Neural crest cell (in vitro differentiated cells): ENCODE measurements around the gene RNF44. TPM values are rescaled to one million over a fixed set of nuclear protein-coding genes. Genes with fewer than 3 reads are reported as not detected.
A peak's percentile ranks its signal among the peaks of the same experiment; 100 is the strongest.

ENCODE experiments used
- DNase-seq: peaks from one replicate; pipeline ENCODE4 v3.0.0; 2021; ENCODE audit warnings: low read depth, mixed read lengths, low spot score
- H3K27ac Mint-ChIP-seq: one replicate; pipeline ENCODE4 v1.8.0; 2021; ENCODE audit warnings: mild to moderate bottlenecking, mixed read lengths; ENCODE audit not compliant: unreplicated experiment
- H3K27me3 Mint-ChIP-seq: 2 replicates; pipeline ENCODE4 v1.8.0; 2021; ENCODE audit warnings: low read depth, mild to moderate bottlenecking, mixed read lengths
- H3K36me3 Mint-ChIP-seq: 2 replicates; pipeline ENCODE4 v1.8.0; 2021; ENCODE audit warnings: low read depth, mild to moderate bottlenecking, mixed read lengths
- H3K4me1 Mint-ChIP-seq: 2 replicates; pipeline ENCODE4 v1.8.0; 2021; ENCODE audit warnings: mixed read lengths
- H3K4me3 Mint-ChIP-seq: one replicate; pipeline ENCODE4 v1.8.0; 2021; ENCODE audit warnings: mild to moderate bottlenecking, mixed read lengths
- H3K9me3 Mint-ChIP-seq: 2 replicates; pipeline ENCODE4 v1.8.0; 2021; ENCODE audit warnings: mixed read lengths
- total RNA-seq: library from RNA; stranded (reverse); gene quantifications from 2 replicates; pipeline ENCODE4 v1.2.1, GENCODE V29; 2021
- TF ChIP-seq, protein P1 (sequence below): fragments of 200-600 bp; sonication (generic); conservative IDR thresholded peaks from 2 replicates; pipeline ENCODE4 v1.5.0; 2021; ENCODE audit warnings: antibody characterized with exemption, mild to moderate bottlenecking

RNF44 gene
- total RNA-seq, 1 donor from 2014 or later = 93.8 TPM

GRCh38 chr5:176545388-176545736, 8.2 kb upstream of the RNF44 start:
- no peaks in the 10 kb centered on the region for H3K36me3 Mint-ChIP-seq
- peaks cover 21% of the 10 kb centered on the region for H3K4me1 Mint-ChIP-seq
- no peaks in the 10 kb centered on the region for H3K9me3 Mint-ChIP-seq
- TF ChIP-seq, protein P1, sequence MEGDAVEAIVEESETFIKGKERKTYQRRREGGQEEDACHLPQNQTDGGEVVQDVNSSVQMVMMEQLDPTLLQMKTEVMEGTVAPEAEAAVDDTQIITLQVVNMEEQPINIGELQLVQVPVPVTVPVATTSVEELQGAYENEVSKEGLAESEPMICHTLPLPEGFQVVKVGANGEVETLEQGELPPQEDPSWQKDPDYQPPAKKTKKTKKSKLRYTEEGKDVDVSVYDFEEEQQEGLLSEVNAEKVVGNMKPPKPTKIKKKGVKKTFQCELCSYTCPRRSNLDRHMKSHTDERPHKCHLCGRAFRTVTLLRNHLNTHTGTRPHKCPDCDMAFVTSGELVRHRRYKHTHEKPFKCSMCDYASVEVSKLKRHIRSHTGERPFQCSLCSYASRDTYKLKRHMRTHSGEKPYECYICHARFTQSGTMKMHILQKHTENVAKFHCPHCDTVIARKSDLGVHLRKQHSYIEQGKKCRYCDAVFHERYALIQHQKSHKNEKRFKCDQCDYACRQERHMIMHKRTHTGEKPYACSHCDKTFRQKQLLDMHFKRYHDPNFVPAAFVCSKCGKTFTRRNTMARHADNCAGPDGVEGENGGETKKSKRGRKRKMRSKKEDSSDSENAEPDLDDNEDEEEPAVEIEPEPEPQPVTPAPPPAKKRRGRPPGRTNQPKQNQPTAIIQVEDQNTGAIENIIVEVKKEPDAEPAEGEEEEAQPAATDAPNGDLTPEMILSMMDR = no peak
- DNase-seq = no peak
- no peak overlapping the region for H3K27ac Mint-ChIP-seq
- peaks cover 47% of the 10 kb centered on the region for H3K27me3 Mint-ChIP-seq
- peak overlapping the region; percentile 74 for H3K4me3 Mint-ChIP-seq

DNA sequence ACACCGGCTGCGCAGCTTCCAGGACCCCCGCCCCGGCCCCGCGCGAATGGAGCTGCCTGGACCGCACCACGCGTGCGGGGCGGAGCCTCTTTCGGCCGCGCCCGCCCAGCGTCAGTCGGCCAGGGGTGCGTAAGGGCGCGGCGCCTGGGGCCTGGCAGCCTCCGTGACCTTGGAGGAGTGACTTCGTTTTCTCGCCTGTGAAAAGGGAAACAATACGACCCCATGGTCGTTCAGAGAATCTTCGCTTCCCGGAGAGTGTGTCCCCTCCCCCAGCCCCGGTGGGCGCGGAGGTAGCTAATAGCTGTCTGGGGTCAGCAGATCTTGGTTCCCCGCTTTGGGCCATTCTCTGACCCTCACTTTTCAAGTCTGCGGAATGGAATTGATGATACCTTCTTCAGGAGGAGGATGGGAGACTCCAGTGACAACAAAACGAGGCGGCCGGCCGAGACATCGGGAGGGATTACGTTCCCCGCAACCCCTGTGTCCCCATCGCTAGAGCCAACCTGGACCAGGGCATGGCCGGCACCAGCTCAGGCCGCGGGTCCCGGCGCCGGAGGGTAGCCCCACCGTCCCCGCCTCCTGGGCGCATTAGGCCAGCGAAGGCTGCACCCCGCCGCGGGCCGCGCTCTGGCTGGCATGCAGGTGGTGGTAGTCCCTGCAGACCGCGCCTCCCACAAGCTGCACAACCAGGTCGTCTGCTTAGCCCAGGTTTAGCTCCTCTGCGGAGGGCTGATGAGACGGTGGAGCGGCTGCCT, 6.4 kb upstream of the RNF44 start:
- Mint-ChIP-seq H3K27ac (peak overlapping the region; percentile 78), H3K36me3 (no peaks in the 10 kb centered on the region), H3K27me3 (peaks cover 47% of the 10 kb centered on the region), H3K4me1 (peaks cover 21% of the 10 kb centered on the region), H3K9me3 (no peaks in the 10 kb centered on the region), H3K4me3 (peak overlapping the region; percentile 94)
- TF ChIP-seq, protein P1 = no peak
- peak; percentile 55 for DNase-seq

GRCh38 chr5:176542596-176543427, 5.6 kb upstream of the RNF44 start:
- peak overlapping the region; percentile 85 for H3K4me3 Mint-ChIP-seq
- peak; percentile 14 for DNase-seq
- no peaks in the 10 kb centered on the region for H3K36me3 Mint-ChIP-seq
- no peaks in the 10 kb centered on the region for H3K9me3 Mint-ChIP-seq
- peaks cover 28% of the 10 kb centered on the region for H3K4me1 Mint-ChIP-seq
- H3K27ac Mint-ChIP-seq = peak overlapping the region; percentile 67
- peaks cover 49% of the 10 kb centered on the region for H3K27me3 Mint-ChIP-seq
- TF ChIP-seq, protein P1 = peak; percentile 31

DNA sequence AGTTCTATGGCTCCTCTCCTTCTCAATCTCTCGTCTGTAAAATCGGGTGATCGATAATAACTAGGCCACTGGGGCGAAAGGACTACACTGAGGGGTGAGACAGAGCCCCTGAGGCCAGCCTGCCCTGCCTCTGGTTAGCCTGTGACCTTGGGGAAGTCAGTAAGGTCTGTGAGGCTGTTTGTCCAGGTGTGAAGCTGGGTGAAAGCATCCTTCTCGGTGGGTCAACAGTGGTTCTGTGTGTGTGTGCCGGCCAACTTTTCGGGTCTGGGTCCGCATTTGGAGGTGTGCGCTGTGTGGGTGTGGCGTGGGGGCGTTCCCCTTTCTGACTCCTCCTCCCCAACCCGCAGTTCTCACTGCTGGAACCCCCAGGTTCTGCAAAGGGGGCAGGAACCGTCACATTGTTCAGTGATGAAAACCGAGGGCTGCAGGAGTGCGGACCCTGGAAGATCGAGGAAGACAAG, 5.0 kb upstream of the RNF44 start:
- peak overlapping the region; percentile 67 for H3K27ac Mint-ChIP-seq

More for the DNA sequence above, 5.0 kb upstream of the RNF44 start:
- TF ChIP-seq, protein P1 = no peak
- no peaks in the 10 kb centered on the region for H3K9me3 Mint-ChIP-seq
- DNase-seq = no peak
- no peaks in the 10 kb centered on the region for H3K36me3 Mint-ChIP-seq
- peak overlapping the region; percentile 85 for H3K4me3 Mint-ChIP-seq
- H3K4me1 Mint-ChIP-seq = peaks cover 31% of the 10 kb centered on the region
- H3K27me3 Mint-ChIP-seq = peaks cover 49% of the 10 kb centered on the region
